Upper lobe of left lung (tissue), 6 donors: ENCODE measurements around the gene ESYT2. TPM values are rescaled to one million over a fixed set of nuclear protein-coding genes. Genes with fewer than 3 reads are reported as not detected.

Source experiments
- ATAC-seq, 2 donors: fragments of 200-7000 bp; cut with Tn5 transposase; one replicate each; pipeline ENCODE4 v1.9.1; 2022; ENCODE audit warnings: mild to moderate bottlenecking in 2 of 2, moderate library complexity in 2 of 2; ENCODE audit not compliant: low FRiP score in 2 of 2
- DNase-seq, 2 donors: peaks; one replicate each; pipeline ENCODE4 v3.0.0-alpha.2; 2019 to 2020
- H3K27ac ChIP-seq, 4 donors: fragments of 200-600 bp; sonication (generic); one replicate each; pipeline ENCODE4 v1.5.1; 2016 to 2019
- H3K27me3 ChIP-seq, 4 donors: fragments of 200-600 bp; sonication (generic); one replicate each; pipeline ENCODE4 v1.5.1; 2017 to 2019
- H3K36me3 ChIP-seq, 4 donors: fragments of 200-600 bp; sonication (generic); one replicate each; pipeline ENCODE4 v1.5.1; 2016 to 2019
- H3K4me1 ChIP-seq, 4 donors: fragments of 200-600 bp; sonication (generic); one replicate each; pipeline ENCODE4 v1.5.1; 2018 to 2019
- H3K4me3 ChIP-seq, 4 donors: fragments of 200-600 bp; sonication (generic); one replicate each; pipeline ENCODE4 v1.5.1; 2017 to 2019; ENCODE audit warnings: mild to moderate bottlenecking in 2 of 4, moderate library complexity in 1 of 4
- H3K9me3 ChIP-seq, 4 donors: fragments of 200-600 bp; sonication (generic); one replicate each; pipeline ENCODE4 v1.5.1; 2018 to 2019
- EP300 ChIP-seq, 4 donors: sonication (generic); formaldehyde crosslinking; IDR thresholded peaks; one replicate each; pipeline ENCODE4 v1.5.1; 2017; ENCODE audit warnings: antibody characterized with exemption in 4 of 4, control low read depth in 2 of 4
- POLR2A ChIP-seq, 4 donors: fragments of 450-650 bp; IDR thresholded peaks; one replicate each; pipeline ENCODE4 v1.5.1; 2016 to 2017; ENCODE audit warnings: antibody characterized with exemption in 4 of 4, mild to moderate bottlenecking in 2 of 4
- POLR2AphosphoS5 ChIP-seq, 2 donors: sonication (generic); formaldehyde crosslinking; IDR thresholded peaks; one replicate each; pipeline ENCODE4 v1.5.1; 2017; ENCODE audit warnings: antibody characterized with exemption in 2 of 2
- WGBS, 2 donors: methylation state at CpG; one replicate each; pipeline ENCODE4 v1.1.5; 2017 to 2018; 5-methylcytosine and 5-hydroxymethylcytosine counted together
- total RNA-seq, 6 donors: library from RNA; depleted of rRNA in 4 of 6; stranded (reverse); fragments of >200 nt in 4 of 6; gene quantifications; one replicate each; pipeline versions ENCODE4 v1.1.0 to v1.2.1, GENCODE V29; 2016 to 2021
- TF ChIP-seq, protein P1 (sequence below), 6 experiments: fragments of 450-650 bp in 4 of 6; fragments of 200-600 bp in 2 of 6; sonication (generic) in 2 of 6; IDR thresholded peaks; one replicate each; pipeline ENCODE4 v1.5.1; 2016 to 2019; ENCODE audit warnings: antibody characterized with exemption in 6 of 6
- donor health status: DM: no; HTN: no; CAD: no; lungs with moderate emphysema.
- donor health status: DM: no; HTN: yes; CAD: no; lungs with severe emphysema.

ESYT2 gene
- total RNA-seq, 6 donors from 2014 or later = 60.7 to 115 (median 74.7) TPM

DNA sequence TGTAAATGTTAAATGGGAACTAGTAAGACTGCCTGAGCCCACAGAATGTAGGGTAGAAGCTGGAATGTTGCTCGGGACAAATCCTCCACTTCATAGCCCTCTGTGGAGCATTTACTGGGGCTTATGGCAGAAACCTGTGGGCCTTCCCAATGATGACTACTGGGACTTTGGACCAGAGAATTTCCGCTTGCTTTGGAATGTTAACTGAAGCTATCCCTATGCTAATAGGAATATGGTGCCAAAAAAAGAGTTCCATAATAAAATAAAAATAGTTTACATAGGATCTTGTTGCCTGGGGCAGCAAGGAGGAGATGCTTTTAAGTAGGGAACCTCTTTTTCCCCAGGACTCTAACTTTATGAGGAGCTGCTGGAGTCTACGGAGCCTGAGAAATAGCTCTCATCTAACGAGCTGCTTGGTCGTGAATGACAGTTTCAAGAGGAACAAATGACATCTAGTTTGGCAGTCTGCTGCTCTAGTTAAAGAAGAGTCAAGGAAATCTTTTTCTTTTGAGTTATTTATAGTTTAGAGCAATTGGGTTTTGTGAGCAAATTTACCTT lies 21.3 kb upstream of the ESYT2 start:
- no peak for DNase-seq
- ATAC-seq = no peak
- Histone ChIP-seq H3K27me3 (no peaks in the 10 kb centered on the region), H3K4me3 (no peak overlapping the region), H3K4me1 (peaks cover 0 to 2% (median 0%) of the 10 kb centered on the region in 4 donors), H3K9me3 (no peaks in the 10 kb centered on the region), H3K27ac (no peak overlapping the region), H3K36me3 (no peaks in the 10 kb centered on the region)
- 68 to 73% methylated on average over 5 of the region's 5 CpGs for WGBS, 2 donors
- TF ChIP-seq POLR2AphosphoS5 (IDR thresholded peaks at IDR 0.05) = no peak

DNA sequence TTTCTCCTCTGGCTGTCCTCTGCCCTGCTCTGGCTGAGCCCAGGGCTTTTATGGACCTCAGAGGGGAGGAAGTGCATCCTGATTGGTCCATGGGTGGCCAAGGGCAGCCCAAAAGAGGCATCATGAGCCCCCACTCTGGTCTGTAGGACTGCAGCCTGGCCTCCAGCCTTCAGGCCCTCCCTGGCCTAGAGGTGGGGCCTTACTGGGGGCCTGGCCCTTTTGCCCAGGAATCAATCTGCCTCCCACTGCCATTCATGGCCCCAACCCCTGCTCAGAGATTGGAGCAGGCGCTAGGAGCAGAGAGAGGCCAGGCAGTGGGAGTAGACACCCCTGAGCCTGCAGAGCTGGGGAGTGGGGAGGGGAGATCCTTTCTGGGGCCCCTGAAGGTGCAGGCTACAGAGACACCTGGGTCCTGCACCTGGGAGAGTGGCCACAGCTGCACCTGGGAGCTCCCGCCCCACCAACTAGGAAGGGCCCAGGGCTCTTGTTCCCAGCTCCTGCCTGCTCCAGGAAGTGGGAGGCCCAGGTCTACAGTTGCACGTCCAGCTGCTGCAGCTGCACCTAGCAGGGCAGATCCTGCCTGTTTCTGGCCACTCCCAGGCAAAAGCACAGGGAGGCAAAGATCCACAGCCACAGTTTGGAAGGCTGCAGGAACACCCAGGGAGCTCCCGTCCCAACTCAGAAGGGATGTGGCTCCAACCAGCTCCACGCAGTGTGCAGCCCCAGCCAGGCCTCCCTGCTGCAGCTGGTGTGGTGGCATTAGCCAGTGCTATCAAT lies 20.6 kb upstream of the ESYT2 start:
- 85% methylated on average over 5 of the region's 5 CpGs; no CpG with 5 or more reads in 1 of the 2 donors for WGBS, 2 donors
- Histone ChIP-seq H3K27me3 (no peaks in the 10 kb centered on the region), H3K4me3 (no peak overlapping the region), H3K36me3 (no peaks in the 10 kb centered on the region), H3K9me3 (no peaks in the 10 kb centered on the region), H3K4me1 (peaks cover 0 to 2% (median 0%) of the 10 kb centered on the region in 4 donors), H3K27ac (no peak overlapping the region)
- TF ChIP-seq, protein P1, sequence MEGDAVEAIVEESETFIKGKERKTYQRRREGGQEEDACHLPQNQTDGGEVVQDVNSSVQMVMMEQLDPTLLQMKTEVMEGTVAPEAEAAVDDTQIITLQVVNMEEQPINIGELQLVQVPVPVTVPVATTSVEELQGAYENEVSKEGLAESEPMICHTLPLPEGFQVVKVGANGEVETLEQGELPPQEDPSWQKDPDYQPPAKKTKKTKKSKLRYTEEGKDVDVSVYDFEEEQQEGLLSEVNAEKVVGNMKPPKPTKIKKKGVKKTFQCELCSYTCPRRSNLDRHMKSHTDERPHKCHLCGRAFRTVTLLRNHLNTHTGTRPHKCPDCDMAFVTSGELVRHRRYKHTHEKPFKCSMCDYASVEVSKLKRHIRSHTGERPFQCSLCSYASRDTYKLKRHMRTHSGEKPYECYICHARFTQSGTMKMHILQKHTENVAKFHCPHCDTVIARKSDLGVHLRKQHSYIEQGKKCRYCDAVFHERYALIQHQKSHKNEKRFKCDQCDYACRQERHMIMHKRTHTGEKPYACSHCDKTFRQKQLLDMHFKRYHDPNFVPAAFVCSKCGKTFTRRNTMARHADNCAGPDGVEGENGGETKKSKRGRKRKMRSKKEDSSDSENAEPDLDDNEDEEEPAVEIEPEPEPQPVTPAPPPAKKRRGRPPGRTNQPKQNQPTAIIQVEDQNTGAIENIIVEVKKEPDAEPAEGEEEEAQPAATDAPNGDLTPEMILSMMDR (IDR thresholded peaks at IDR 0.05) = no peak
- TF ChIP-seq POLR2AphosphoS5 (IDR thresholded peaks at IDR 0.05) (no peak), EP300 (IDR thresholded peaks at IDR 0.05) (no peak), POLR2A (IDR thresholded peaks at IDR 0.05) (no peak)
- ATAC-seq = peak in 1 of 2 donors; percentile 19
- DNase-seq = no peak

DNA sequence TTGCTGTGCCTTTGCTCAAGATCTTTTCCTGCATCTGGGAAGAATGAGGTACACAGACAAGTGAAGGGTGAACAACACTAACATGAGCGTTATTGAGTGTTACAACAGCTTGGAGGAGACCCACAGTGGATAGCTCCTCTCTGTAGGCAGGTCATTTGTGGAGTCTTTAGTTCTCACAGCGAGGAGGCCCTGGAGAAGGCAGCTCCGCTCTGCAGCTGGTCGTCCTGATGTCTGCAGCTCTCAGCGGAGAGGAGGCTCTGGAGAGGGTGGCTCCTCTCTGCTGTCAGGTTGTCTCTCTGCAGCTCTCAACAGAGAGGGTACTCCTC lies 20.1 kb upstream of the ESYT2 start:
- TF ChIP-seq POLR2AphosphoS5 (IDR thresholded peaks at IDR 0.05) (no peak), POLR2A (IDR thresholded peaks at IDR 0.05) (no peak), EP300 (IDR thresholded peaks at IDR 0.05) (no peak)
- TF ChIP-seq, protein P1 (IDR thresholded peaks at IDR 0.05) = no peak
- H3K36me3 ChIP-seq = no peaks in the 10 kb centered on the region
- H3K4me1 ChIP-seq = peaks cover 0 to 2% (median 0%) of the 10 kb centered on the region in 4 donors
- DNase-seq (no peak), ATAC-seq (no peak)
- 87 to 93% methylated on average over 3 to 5 of the region's 5 CpGs for WGBS, 2 donors
- no peak overlapping the region for H3K27ac ChIP-seq
- no peaks in the 10 kb centered on the region for H3K27me3 ChIP-seq
- H3K9me3 ChIP-seq = no peaks in the 10 kb centered on the region
- no peak overlapping the region for H3K4me3 ChIP-seq

DNA sequence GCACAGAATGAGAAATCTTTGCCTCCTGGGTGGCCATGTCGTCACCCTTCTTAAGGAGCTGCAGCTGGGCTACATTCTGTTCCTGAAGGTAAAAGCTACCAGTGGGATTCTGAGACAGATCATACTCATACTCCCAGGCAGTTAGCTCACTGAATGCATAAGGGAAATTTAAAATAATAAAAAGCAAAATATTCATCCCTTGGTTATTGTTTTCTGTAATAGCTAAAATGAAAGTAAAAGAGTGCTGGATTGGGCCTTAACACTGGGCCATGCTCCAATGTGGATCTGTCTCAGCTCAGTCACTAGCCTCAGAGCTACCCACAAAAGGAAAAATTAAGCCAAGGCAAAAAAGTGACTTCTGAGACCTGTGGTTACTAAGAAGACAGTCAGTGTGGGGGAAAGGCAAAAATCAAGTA lies 18.1 kb upstream of the ESYT2 start:
- ATAC-seq = peak in 1 of 2 donors; percentile 58
- Histone ChIP-seq H3K4me1 (peaks cover 0 to 2% (median 0%) of the 10 kb centered on the region in 4 donors), H3K27ac (peak overlapping the region in 2 of 4 donors; percentile 22 to 46), H3K27me3 (no peaks in the 10 kb centered on the region), H3K36me3 (no peaks in the 10 kb centered on the region), H3K9me3 (no peaks in the 10 kb centered on the region), H3K4me3 (peak overlapping the region in 2 of 4 donors; percentile 16 to 22)
- WGBS, 2 donors = 73 to 74% methylated on average over 1 of the region's 1 CpG
- no peak for TF ChIP-seq EP300 (IDR thresholded peaks at IDR 0.05)
- TF ChIP-seq, protein P1 (IDR thresholded peaks at IDR 0.05) = no peak
- TF ChIP-seq POLR2AphosphoS5 (IDR thresholded peaks at IDR 0.05) = no peak
- TF ChIP-seq POLR2A (IDR thresholded peaks at IDR 0.05) = no peak
- no peak for DNase-seq

DNA sequence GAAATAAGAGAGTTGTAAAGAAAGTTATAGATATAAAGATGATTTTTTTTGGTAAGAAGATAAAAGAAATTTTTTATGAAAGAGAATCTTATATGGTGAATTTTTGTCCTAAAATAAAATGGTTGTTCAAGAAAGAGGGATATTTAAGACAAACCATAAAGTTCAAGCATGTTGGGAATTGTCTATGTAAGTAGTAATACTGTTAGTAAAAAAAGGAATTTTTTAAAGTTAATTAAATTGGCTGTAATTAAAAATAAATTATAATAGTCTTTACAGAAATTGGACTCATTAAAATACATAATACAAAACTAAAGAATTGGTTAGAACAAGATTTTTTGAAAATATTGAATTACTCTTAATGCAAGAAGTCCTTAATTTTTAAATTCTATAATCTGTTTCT lies 17.0 kb upstream of the ESYT2 start:
- TF ChIP-seq POLR2A (IDR thresholded peaks at IDR 0.05) (no peak), POLR2AphosphoS5 (IDR thresholded peaks at IDR 0.05) (no peak), EP300 (IDR thresholded peaks at IDR 0.05) (no peak)
- TF ChIP-seq, protein P1 (IDR thresholded peaks at IDR 0.05) = no peak
- H3K4me1 ChIP-seq = peaks cover 0 to 2% (median 0%) of the 10 kb centered on the region in 4 donors
- no peak overlapping the region for H3K27ac ChIP-seq
- H3K9me3 ChIP-seq = no peaks in the 10 kb centered on the region
- H3K4me3 ChIP-seq = no peak overlapping the region
- no peaks in the 10 kb centered on the region for H3K36me3 ChIP-seq
- DNase-seq (no peak), ATAC-seq (no peak)
- H3K27me3 ChIP-seq = no peaks in the 10 kb centered on the region
